ENCODE data around the gene ALDH3B2. TPM values are rescaled to one million over a fixed set of nuclear protein-coding genes. Genes with fewer than 3 reads are reported as not detected.
"Not testable (repeated sequence)": the region's sequence is repeated elsewhere in the genome, so short reads cannot be mapped to it uniquely, and the experiment has no call there.

ALDH3B2 gene
- total RNA-seq, 1 experiment from 2014 or later: not detected

DNA sequence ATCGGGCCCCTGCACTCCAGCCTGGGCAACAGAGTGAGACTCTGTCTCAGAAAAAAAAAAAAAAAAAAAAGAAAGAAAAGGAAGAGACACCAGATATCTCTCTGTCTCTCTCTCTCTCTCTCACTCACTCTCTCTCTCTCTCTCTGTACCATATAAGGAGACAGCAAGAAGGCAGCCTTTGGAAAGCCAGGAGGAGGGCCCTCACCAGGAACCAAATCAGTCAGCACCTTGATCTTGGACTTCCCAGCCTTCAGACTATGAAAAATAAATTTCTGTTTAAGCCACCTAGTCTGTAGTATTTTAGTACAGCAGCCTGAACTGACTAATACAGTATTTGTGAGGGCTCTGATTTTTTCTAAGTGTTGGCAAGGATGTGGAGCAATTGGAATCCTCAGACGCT, 13.6 kb upstream of the ALDH3B2 start:
- DNase-seq (ENCODE audit: low read depth): no peak

DNA sequence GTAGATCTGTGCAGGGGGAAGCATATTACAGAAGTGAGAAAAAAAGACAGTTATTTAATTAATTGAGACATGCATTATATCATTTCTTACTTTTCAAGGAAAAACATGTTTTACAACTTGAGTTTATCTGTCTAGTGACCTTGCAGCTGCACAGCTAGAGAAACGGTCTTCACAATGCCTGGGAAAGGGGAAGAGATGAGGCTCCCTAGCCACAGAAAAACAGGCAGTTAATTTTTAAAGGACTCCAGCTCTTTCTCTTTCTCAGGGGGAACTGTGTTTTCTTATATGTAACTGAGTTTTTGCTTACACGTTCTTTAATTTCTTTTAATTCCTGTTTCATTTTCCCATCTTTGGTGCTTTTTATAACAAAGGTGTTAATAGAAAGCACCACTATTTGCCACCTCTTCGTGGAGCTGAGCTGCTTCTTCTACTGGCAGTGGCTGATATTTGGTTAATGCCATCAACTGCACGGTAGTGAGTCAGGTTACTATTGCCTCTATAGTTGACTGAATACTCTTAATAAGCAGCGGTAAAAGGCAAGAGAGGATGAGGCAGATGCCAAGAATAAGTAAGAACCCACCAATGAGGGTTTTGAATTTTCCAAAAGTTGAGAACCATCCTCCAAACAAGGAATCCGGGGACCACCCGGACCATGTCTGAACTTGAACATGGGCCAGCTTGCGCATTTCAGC, 11.4 kb upstream of the ALDH3B2 start:
- not testable (repeated sequence) for DNase-seq (ENCODE audit: low read depth)

DNA sequence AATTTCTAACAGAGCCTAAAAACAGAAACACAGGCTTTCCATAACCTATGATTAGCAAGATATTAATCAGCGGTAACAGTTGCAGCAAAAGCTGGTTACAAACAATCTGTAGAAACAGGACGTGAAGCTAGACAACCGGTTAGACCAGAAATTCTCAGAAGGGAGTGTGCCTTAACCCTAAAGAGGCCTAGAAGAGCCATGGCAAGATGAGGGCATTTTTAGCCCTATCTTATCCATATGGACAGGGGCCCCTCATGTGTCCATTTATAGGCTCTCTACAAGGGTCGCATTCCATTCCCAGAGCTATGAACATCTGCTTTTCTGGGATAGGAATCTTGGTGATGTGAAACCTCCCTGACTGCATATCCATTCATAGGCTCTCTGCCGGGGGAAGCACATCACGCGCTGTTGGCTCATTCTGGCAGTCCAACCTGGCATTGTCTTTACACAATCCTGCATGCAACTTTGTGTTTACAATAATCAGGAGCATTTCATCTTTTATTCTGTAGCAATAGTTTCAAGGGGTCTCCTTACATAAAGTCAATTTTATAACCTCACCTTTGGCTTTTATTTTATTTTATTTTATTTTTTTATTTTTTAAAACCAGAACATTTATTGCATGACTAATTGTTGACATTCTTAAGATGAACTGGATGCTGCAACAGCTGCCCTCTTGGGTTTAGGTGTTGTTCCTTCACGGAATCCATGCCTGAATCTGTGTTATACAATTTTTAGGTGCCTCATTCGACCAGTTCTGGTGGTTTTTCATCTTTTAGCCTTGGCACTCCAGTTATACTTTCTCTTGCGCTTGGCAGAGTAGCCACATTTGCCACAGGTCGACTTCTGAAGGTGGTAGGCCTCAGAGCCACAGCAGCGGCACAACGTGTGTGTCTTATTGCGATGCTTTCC, 8.0 kb upstream of the ALDH3B2 start:
- not testable (repeated sequence) for DNase-seq (ENCODE audit: low read depth)

DNA sequence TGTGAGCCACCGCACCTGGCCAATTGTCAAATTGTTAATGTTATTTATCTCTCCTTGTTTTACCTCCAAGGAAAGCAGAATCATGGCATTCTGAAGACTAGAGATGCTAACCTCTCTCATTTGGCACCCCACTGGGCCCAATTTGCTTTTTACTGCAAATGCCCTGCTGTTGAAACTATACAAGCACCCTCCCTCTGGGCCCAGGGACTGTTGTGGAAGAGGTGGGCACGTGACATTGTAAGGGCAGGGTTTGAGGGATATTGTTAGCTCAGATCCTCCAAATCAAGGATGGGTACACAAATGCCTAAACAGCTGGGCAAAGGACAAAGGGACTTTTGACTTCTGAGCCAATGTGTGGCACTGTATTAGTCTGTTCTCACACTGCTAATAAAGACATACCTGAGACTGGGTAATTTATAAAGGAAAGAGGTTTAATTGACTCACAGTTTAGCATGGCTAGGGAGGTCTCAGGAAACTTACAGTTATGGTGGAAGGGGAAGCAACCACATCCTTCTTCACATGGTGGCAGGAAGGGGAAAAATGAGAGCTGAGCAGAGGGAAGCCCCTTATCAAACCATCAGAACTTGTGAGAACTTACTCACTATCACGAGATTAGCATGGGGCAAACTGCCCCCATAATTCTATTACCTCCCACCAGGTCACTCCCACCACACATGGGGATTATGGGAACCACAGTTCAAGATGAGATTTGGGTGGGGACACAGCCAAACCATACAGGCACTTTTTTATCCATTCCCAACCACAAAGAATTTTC, 6.5 kb upstream of the ALDH3B2 start:
- DNase-seq (ENCODE audit: low read depth): no peak

DNA sequence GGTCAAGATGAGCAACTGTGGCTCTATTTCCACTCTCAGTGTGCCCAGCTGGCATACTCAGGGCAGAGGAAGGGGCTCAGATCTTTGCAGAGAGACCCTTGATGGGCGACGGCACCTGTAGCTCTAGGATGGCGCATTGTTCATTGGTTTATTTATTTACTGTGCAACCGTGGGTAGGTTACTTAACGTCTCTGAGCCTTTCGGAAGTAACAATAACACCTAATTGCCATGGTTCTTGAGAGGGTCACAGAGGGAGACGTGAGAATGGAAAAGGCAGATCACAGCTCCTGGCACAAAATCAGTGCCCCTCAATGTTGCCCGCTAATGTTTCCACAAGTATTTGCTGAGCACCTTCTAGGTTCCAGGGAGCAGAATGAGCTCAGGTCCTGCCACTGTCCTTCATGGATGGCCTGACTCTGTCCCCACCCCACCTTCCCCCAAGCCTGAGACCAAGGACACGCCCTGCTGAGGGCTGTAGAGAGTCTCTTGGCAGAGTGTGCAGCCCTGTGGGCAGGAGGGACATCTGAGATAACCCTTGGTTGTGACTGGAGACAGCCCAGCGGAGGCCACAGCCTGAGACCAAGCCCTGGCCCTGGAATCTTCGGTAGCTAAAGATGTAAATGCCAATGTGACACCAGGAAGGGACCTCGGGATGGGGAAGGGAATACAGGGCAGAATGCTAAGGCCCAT, 780 bp upstream of the ALDH3B2 start:
- DNase-seq (ENCODE audit: low read depth): no peak

DNA sequence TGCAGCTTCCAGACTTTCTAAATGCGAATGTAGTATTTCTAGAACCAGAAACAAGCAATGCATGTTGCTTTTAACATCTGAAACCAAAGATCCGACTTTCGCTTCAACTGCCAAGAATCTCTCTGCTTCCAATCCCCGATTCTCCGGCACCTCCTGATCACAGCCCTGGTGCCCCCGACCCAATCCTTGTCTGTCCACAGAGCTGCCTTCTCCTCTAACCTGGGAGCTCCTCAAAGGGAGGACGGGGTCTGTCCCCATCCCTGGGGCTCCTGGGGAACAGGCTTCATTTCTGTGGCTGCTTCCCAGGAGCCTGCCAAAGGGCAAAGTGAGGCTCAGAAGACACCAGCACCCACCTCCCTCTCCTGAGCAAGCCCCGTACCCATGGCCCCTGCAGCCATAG, 521 bp downstream of the ALDH3B2 start:
- no peak for DNase-seq (ENCODE audit: low read depth)

DNA sequence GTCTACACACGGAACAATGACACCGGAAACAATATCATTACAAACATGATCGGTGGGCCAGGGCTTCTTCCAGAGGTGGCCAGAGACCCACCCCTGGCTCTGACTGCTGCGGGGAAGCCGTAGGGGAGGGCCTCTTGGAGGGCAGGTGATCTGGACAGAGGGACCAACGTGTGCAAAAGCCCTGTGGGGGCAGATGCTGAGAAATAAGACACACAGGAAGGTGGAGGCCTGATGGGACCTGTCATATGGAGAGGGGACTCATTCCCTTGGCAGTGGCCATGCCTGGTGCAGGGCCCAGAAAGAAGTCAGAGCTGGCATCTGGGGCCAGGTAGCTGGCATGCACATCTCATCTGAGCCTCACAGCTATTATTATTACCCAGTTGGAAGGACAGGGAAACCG, 1.1 kb downstream of the ALDH3B2 start:
- DNase-seq (ENCODE audit: low read depth): no peak

DNA sequence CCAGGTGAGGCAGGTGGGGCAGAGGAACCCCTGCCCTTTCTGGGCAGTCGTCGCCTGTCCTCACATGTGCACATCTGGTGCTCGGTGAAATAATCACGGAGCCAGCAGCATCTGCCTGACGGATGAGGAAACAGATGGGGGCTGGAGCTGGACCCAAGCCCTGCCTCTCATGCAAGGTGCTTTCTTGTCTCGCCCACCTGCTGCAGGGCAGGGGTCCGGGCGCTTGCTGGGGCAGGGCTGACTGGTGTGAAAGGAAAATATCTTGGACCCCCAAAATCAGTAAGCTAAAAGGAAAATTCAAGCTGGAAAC, 3.3 kb downstream of the ALDH3B2 start:
- no peak for DNase-seq (ENCODE audit: low read depth)

DNA sequence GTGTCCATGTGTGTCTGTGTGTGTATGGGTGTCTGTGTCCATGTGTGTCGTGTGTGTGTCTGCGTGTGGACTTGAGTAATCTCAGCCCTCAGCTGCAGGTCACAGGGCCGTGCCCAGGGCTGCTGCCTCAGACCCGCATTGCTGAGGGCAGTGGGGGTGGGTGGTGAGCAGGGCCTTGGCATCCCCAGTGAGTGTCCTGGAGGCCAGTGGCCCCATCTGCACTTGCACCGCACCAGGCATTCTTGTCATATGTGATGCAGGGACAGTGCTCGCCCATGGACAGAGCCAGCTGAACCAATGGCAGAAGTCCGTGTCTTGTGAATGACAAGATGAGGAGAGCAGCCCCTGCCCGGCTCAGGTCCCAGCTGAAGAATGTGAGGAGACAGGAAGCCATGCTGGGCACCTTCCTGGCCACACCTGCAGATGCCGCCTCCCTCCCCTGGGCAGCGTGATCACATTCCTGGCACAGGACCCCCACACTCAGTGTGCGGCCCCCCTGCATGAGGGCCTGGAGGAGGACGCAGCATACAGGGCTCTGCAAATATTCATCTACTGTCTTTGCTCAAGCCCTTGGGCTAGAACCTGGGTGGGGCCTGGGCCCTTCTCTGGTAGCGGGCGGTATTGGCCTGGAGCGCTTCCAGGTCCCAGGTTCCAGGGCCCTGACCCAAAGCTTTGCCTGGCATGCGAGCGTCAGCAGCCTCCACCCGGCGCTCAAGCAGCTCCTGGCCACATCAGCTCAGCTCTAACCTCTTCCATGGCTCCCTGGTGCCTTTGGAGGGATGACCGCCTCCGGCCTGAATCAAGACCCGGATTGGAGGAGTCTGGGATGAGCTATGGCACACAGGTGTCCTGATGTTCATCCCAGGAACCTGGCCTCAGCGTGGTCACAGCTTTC, 3.9 kb downstream of the ALDH3B2 start:
- no peak for DNase-seq (ENCODE audit: low read depth)

DNA sequence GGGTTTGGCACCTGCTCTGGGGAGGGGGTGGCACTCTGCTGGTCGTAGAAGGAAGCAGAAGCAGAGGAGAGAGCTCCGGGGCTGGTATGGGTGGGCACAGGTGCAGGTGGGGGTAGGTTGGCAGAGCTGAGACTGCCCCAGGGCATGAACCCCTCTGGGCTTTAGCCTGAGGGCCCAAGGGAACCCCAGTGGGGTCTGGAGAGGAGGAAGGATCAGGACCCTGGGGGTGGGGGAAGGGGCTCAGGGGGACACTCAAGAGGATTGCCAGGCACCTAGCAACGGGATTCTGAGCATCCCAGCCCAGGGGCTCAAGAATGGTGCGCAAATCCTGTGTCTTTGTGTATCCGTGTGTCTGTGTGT, 6.3 kb downstream of the ALDH3B2 start:
- no peak for DNase-seq (ENCODE audit: low read depth)

DNA sequence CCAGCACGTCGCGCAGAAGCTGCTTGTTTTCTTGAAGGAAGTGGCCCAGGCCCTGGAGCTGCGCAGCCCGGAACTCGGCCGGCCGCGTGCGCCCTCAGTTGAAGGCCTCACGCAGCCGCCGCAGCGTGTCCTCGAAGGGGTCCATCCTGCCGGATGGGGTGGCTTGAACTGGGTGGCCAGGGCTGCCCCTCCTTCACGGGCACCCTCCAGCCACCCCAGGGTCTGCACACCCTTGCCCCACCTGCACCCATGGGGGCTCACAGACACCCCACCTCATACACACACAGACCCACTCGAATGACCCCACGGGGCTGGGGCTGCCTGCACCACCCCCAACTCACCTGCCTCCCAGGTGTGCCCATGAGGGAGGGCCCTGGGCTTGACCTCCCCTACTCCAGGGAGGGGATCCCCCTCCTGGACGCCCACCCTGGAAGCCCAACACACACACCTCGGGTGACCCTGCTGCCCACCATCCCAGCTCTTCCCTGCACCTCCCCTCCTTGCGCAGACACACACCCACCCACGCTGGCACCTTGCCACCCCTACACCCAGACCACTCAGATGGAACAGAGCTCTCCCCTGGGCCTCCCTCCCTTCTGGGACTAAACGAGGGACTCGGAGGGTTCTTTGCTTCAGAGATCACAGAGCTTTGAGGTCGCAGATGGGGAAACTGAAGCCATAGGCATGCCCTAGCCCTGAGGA, 6.8 kb downstream of the ALDH3B2 start:
- DNase-seq (ENCODE audit: low read depth): no peak

DNA sequence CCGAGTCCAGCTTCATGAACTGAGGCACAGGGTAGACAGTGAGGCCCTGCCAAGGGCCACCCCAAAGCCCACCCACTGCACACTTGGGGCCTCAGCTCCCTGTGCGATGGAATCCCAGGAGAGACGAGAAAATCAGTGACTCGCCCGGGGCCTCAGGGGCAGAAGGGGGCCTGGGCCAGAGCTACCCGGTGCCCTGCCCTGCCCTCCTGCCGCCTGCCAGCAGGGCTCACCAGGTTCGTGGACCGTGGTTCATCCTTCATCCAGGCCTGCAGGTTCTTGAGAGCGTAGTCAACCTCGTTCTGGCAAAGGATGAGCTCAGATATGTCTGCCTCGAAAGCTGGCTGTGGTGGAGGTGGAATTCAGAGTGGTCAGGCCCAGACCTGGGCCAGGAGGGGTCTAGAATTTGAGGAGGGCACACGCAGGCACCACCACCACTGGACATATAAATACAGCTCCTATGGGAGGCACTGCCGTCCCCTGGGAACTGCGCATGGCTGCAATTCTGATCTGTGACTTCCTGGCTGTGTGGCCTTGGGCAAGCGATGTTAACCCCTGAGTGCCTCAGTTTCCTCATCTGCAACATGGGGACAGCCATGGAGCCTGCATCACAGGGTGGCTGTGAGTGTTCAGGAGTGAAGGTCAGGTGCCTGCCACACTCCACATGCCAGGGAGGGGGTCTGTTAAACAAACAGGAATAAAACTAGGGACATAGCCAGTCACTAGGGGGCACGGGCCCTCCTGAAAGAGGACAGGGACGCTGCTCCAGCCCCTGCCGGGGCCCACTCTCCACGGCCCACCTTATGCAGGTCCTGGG, 7.5 kb downstream of the ALDH3B2 start:
- DNase-seq (ENCODE audit: low read depth): no peak

DNA sequence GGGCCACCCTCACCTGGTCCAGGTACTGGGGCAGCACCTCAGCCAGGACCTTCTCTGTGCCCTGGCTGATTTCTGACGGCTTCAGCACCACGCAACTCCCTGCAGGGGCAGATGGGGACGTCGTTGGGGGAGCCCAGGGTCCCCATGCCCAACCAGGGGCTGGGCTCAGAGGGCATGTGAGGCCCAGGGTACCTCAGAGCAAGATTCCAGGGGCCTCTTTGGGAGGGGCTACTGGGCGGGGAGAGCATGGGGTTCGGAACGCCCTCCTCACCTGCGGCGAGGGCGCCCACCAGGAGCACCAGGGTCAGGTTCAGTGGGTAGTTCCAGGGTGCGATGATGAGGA, 8.1 kb downstream of the ALDH3B2 start:
- no peak for DNase-seq (ENCODE audit: low read depth)

DNA sequence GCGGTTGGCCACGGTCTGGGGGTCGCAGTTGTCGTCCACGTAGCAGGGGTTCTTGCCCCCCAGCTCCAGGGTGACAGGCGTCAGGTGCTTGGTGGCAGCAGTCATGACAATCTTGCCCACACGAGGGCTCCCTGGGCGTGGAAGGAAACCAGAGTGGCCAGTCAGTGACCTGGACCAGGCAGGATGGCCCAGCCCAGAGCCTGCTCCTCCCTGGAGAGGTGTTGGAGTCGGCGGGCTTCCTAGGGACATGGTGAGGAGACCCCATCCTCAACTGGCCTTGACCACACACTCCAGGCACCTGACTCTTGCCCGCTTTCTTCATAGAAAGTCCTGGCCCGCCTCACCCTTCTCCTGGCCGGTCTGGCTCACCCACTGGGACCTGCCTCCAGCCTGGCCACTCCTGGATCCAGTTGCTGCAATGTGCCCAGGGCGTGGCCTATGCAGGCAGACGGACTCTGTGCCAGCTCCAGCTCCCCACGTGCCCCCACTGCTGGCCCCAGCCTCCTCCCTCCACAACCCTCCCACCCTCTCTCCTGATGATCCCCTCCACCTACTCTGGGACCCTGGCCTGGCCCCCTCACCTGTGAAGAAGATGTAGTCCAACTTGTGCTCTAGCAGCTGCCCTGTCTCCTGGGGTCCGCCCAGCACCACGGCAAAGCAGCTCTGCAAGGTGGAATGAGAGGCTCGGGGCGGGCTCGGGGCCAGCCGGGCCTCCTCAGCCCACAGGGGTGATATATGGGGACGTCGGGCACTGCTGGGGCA, 8.7 kb downstream of the ALDH3B2 start:
- no peak for DNase-seq (ENCODE audit: low read depth)

DNA sequence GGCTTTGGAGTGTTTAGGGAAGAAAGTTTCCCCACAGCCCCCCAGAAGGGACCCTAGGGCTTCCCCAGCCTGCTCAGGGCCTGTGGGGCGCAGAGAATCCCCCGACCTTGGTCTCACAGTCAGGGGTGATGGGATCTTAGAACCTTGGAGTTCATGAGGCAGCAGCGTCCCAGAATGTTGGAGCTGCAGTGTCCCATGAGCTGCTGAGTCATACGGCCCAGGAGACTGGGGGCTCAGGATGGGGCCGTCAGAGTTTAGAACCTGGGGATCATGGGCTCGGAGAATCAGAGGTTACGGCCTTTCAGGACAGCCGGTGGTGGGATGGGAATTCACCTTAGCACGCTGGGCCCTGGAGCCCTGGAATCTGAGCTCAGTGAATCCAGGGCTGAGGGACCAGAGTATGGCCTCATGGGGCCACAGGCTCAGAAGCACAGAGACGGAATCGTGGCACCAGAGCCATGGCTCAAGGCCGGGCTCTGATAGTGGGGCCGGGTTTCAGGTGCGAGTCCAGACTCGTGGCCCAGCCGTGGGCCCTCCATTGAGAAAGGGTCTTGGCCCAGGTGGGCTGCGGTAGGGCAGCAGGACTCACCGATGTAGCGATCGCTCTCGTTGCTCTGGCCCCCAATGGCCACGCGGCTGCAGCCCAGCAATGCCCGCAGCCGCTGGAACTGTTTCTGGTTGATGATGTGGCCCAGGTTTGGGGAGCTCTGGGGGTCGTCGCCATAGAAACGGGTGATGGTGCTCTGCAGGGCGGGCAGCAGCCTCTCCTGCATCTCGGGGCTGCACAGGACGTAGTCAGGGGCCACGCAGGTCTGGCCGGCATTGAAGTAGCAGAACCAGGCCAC, 9.5 kb downstream of the ALDH3B2 start:
- DNase-seq (ENCODE audit: low read depth): no peak

DNA sequence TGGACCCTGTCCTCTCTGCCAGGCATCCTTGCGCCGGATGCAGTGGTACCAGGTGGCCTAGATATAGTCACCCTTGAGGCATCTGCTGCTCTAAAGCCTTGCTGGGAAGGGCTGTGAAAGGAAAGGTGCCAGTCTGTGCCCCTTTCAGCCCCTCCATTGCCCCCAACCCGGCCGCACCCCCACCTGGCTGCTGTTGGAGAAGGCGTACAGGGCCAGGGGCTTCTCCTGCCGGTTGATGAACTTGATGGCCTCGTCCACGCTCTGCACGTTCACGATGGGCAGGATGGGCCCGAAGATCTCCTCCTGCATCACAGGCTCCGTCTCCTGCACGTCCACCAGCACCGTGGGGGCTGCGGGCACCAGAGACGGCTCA, 10.2 kb downstream of the ALDH3B2 start:
- DNase-seq (ENCODE audit: low read depth): no peak

DNA sequence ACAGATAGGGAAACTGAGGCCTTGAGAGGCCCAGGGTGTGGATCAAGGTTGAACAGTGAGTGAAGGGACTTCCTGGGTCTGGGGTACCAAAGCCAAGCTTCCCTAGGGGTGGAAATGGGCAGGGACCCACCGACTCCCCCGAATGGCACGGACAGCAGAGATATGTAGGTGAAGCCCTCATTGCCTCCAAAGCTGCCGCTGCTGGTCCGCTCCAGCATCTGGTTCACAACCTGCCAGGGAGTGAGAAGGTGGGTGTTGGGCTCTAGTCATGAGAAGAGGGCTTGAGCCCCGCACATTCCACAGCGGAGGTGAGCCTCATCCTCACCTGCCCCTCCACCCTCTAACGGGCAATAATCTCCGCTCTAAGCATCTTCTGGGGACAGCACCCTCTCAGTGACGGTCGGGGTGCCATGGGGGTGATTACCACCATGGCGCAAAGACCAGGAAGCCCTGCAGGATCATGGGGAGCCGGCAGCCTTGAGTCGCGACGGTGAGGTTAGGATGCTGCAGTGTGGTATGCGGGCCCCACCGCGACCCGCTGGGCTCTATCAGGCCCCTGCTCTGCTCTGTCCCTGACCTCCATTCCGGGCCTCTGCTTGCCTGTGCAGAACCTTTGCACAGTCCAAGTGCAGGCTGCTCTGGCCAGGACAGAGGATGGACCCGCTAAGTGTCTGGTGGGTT, 10.8 kb downstream of the ALDH3B2 start:
- DNase-seq (ENCODE audit: low read depth): no peak
